Measurements from ENCODE around the gene EPS15.

GRCh38 chr1:51559064-51559500 is 40.0 kb upstream of the EPS15 start:
- TF ChIP-seq CTCF (IDR thresholded peaks at IDR 0.05; ENCODE audit: poor library complexity) (no peak), EZH2phosphoT487 (IDR thresholded peaks at IDR 0.05; ENCODE audit: low read depth, severe bottlenecking, unreplicated experiment) (no peak)

All from hepatocyte (in vitro differentiated cells).